GM19438 (cell line): Measurements from ENCODE around the gene GAB4.
"Not testable (repeated sequence)": the region's sequence is repeated elsewhere in the genome, so short reads cannot be mapped to it uniquely, and the experiment has no call there.

Experiments used
- ATAC-seq: cut with Tn5 transposase; IDR thresholded peaks from one replicate; pipeline ENCODE4 v1.9.1; 2021; ENCODE audit warnings: low read depth; ENCODE audit not compliant: unreplicated experiment

The GAB4 gene

GRCh38 chr22:16960220-16960883 lies 47.7 kb downstream of the GAB4 start:
- ATAC-seq: no peak

GRCh38 chr22:16959345-16959930 lies 48.6 kb downstream of the GAB4 start:
- ATAC-seq: no peak

- no peak for ATAC-seq
These were observed 49.5 kb downstream of the GAB4 start for GRCh38 chr22:16958475-16958874.

- no peak for ATAC-seq
These were observed 50.2 kb downstream of the GAB4 start for GRCh38 chr22:16957781-16958180.

- ATAC-seq: no peak
These were observed 51.7 kb downstream of the GAB4 start for GRCh38 chr22:16956290-16956689.

GRCh38 chr22:16955678-16956210 lies 52.3 kb downstream of the GAB4 start:
- no peak for ATAC-seq

- no peak for ATAC-seq
These were observed 52.9 kb downstream of the GAB4 start for GRCh38 chr22:16955081-16955480.

- ATAC-seq: no peak
These were observed 54.0 kb downstream of the GAB4 start for GRCh38 chr22:16954060-16954403.

- no peak for ATAC-seq
These were observed 54.6 kb downstream of the GAB4 start for GRCh38 chr22:16953206-16954059.

- no peak for ATAC-seq
These were observed 58.5 kb downstream of the GAB4 start for GRCh38 chr22:16949561-16949960.

GRCh38 chr22:16937811-16938210 lies 70.2 kb downstream of the GAB4 start:
- ATAC-seq: no peak

GRCh38 chr22:16937209-16937608 lies 70.8 kb downstream of the GAB4 start:
- ATAC-seq: not testable (repeated sequence)

- ATAC-seq: no peak
These were observed 71.4 kb downstream of the GAB4 start for GRCh38 chr22:16936625-16937024.

- ATAC-seq: no peak
These were observed 72.8 kb downstream of the GAB4 start for GRCh38 chr22:16935209-16935608.

GRCh38 chr22:16933291-16934282 lies 74.4 kb downstream of the GAB4 start:
- ATAC-seq: no peak

GRCh38 chr22:16932577-16932976 lies 75.4 kb downstream of the GAB4 start:
- no peak for ATAC-seq

GRCh38 chr22:16925407-16925966 lies 82.5 kb downstream of the GAB4 start:
- ATAC-seq: no peak

- no peak for ATAC-seq
These were observed 85.3 kb downstream of the GAB4 start for GRCh38 chr22:16922706-16923105.

GRCh38 chr22:16922076-16922475 lies 85.9 kb downstream of the GAB4 start:
- ATAC-seq: no peak
